Measurements from ENCODE around the gene AP1S2. TPM values are rescaled to one million over a fixed set of nuclear protein-coding genes. Genes with fewer than 3 reads are reported as not detected.

AP1S2 gene
- total and polyA plus RNA-seq, 2 of the 13 experiments (the other 11 are each of a cell fraction or from before 2014, with no cell fraction given), result 10.1 to 18.8 TPM

- 96% methylated on average over 2 of the region's 3 CpGs for WGBS (ENCODE audit: low lambda C conversion rate)
- H3K27ac ChIP-seq (ENCODE audit: extremely low read length, insufficient read depth, low read length), result no peak overlapping the region
- DNase-seq (ENCODE audit: low spot score) (peak; percentile 4), ATAC-seq (peak; percentile 69), FAIRE-seq (no peak)
- intact Hi-C loops (cut with micrococcal nuclease; ENCODE audit: unreplicated experiment), result no loop called here
- no peaks in the 10 kb centered on the region for H3K36me3 ChIP-seq (replicated peaks in 1 of 2; ENCODE audit: control insufficient read depth in 1 of 2, insufficient read depth in 2 of 2, low read length in 2 of 2)
- no peak overlapping the region for H3K9ac ChIP-seq (ENCODE audit: insufficient read depth, low read depth, low read length)
- no peaks in the 10 kb centered on the region for H3K27me3 ChIP-seq (ENCODE audit: control insufficient read depth in 1 of 2, insufficient read depth in 2 of 2, low read length in 2 of 2)
- no peak overlapping the region for H3K4me2 ChIP-seq (ENCODE audit: low read depth, low read length)
- CTCF ChIA-PET (ENCODE audit: low intra/inter-chr PET ratio, low total read pairs), result no interaction called here
- BruUV-seq (replicated peaks), result no TSS peak
- no peaks in the 10 kb centered on the region for H3K4me1 ChIP-seq (ENCODE audit: insufficient read depth, low read length)
- H3K9me3 ChIP-seq (ENCODE audit: low read length), result no peaks in the 10 kb centered on the region
- in situ Hi-C loops (cut with HindIII; ENCODE audit: extremely low pct_ligation_motif_present, low pct_unique_long_range_greater_than_20kb), result no loop called here
- POLR2A ChIA-PET, result no interaction called here
- TF ChIP-seq MAFK (conservative IDR thresholded peaks at IDR 0.05 in 1 of 2, IDR thresholded peaks at IDR 0.05 in 1 of 2; ENCODE audit: low read length in 2 of 2), result no peak
- TF ChIP-seq ZNF225 (CRISPR knock-in tag; IDR thresholded peaks at IDR 0.05), result no peak
- no peak for TF ChIP-seq MEF2D (CRISPR knock-in tag; IDR thresholded peaks at IDR 0.05)
- no peak for TF ChIP-seq KDM5A (IDR thresholded peaks at IDR 0.05; ENCODE audit: borderline replicate concordance, low read length)
- no peak for TF ChIP-seq E2F2 (CRISPR knock-in tag; IDR thresholded peaks at IDR 0.05; ENCODE audit: borderline replicate concordance)
- no peak for TF ChIP-seq ZNF333 (CRISPR knock-in tag; IDR thresholded peaks at IDR 0.05; ENCODE audit: borderline replicate concordance)
- no peak for TF ChIP-seq MAZ (IDR thresholded peaks at IDR 0.05; ENCODE audit: borderline replicate concordance, low read depth, low read length)
- TF ChIP-seq MAZ (CRISPR knock-in tag; IDR thresholded peaks at IDR 0.05; ENCODE audit: low read depth), result no peak
- no peak for TF ChIP-seq HNRNPUL1 (IDR thresholded peaks at IDR 0.05; ENCODE audit: low read depth, low read length)
- TF ChIP-seq ZNF496 (CRISPR knock-in tag; IDR thresholded peaks at IDR 0.05; ENCODE audit: insufficient replicate concordance), result no peak
- no peak for TF ChIP-seq PBX2 (CRISPR knock-in tag; IDR thresholded peaks at IDR 0.05)
- TF ChIP-seq KDM1A (CRISPR knock-in tag; IDR thresholded peaks at IDR 0.05), result no peak
- TF ChIP-seq SNRNP70 (IDR thresholded peaks at IDR 0.05; ENCODE audit: low read depth, low read length), result no peak
- TF ChIP-seq IRF9 (CRISPR knock-in tag; IDR thresholded peaks at IDR 0.05; ENCODE audit: borderline replicate concordance), result no peak
- TF ChIP-seq NCOR1 (IDR thresholded peaks at IDR 0.05; ENCODE audit: borderline replicate concordance, low read length), result no peak
- no peak overlapping the region for H3K4me3 ChIP-seq (replicated peaks in 1 of 3; ENCODE audit: insufficient read depth in 1 of 3, low read depth in 2 of 3, low read length in 3 of 3)
- no peaks in the 10 kb centered on the region for H3K79me2 ChIP-seq (ENCODE audit: insufficient read depth, low read length)
- no peaks in the 10 kb centered on the region for H4K20me1 ChIP-seq (ENCODE audit: insufficient read depth, low read length)
- no peak overlapping the region for H2AFZ ChIP-seq (ENCODE audit: low read length)
These were observed 16.6 kb downstream of the AP1S2 start for GRCh38 chrX:15838017-15838416.

Measured in HepG2 (cell line).